ENCODE data around the gene CD83.

CD83 gene

DNA sequence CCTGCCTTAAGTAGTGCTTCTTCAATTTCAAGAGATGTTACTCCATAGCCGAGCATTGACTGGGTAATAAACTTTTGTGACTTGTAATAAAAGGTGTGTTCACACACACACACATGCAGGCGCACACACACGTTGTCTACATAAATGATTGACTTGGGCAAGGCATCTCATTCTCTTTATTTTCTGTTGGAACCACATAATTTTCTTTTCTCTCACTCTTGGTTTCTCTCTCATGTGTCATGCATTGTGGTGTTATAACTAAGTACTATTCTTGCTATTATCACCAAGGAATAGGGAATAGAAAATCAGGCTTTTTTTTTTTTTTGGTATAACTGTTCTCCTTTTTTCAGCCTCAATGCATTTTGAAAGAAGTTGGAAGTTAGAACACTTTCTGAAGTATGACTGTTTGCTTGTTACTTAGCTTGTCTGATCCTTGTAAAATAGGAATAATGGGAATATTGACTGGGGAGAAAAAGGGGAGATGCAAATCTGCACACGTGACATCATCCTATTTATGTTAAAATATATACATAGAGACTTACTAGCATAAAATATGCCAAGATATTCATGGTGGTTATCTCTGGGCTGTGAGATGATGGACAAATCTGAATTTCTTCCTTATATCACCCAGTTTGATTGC lies 26.1 kb upstream of the CD83 start:
- no peak for DNase-seq (ENCODE audit: low read depth, low spot score)

DNA sequence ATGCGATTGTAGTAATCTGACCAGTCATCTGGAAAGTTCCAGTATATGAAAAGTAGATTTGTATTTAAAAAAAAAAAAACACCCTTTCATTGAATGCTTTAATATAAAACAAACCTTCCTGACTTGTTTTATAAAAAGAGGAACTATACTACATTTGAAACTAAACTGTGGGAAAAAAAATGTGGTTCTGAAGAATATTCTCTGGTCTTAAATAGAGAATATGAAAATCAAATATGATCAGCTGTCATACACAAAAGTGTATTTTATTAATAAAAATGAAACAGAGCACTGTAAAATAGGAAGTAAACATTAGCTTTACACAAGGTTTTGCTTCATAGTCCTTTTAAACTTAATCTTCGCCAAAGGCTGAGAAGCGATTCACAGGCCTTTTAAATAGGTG lies 25.3 kb upstream of the CD83 start:
- no peak for DNase-seq (ENCODE audit: low read depth, low spot score)

DNA sequence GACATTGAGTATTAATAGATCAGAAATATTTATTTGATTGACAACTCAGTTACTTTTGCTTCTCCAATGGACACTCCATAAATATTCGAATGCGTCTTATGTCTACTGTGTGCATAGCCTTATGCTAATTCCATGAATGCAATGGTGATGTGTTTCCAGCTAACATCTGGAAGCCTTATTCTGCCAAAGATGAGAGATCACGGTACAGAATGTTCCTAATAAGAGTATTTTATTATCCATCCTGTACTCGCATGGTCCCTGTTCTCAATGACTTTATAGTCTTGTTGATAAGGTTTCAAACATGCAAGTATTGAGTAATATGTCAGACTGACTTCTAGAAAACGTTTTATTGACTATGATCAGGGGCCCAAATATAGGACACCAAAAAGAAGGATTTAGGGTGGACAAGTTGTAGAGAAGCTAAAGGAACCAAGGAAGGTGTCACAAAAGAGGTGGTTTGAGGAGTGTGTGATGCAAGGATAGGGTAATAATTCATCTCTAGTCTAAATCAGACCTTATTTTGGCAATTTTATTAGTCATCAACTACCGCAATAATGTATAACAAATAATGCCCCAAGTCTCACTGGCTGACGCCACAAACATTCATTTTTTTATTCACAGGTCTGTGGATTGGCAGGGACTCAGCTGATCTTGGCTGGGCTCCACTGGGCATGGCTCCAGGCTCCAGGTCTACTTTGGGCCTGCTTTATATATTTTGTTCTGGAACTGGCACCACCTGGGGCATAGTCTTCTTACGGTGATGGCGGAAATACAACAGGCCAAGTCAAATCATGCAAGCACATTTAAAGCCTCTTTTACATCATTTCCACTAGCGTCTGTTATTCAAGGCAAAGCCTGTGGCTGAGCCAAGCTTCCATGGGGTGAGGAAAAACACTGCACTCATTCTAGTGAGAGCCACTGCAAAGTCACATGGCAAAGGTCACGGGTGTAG lies 24.5 kb upstream of the CD83 start:
- no peak for DNase-seq (ENCODE audit: low read depth, low spot score)

DNA sequence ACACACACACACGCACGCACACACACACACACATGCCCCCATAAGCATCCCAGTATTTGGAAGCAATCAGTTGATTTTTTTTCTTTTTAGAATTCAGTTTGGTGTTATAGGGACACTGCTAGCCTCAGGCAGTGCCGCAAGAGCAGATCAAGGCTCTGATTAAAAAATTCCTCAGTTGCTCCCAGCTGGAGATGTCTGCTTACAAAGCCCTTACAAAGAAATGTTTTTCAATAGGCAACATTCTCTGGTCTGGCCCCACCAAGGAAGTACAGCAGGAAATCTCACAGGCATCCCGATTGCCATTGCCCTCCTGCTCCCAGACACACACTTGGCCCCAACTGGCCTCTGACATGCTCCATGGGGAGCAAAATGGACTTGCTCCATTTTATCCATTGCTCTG lies 22.9 kb upstream of the CD83 start:
- DNase-seq (ENCODE audit: low read depth, low spot score), result no peak

DNA sequence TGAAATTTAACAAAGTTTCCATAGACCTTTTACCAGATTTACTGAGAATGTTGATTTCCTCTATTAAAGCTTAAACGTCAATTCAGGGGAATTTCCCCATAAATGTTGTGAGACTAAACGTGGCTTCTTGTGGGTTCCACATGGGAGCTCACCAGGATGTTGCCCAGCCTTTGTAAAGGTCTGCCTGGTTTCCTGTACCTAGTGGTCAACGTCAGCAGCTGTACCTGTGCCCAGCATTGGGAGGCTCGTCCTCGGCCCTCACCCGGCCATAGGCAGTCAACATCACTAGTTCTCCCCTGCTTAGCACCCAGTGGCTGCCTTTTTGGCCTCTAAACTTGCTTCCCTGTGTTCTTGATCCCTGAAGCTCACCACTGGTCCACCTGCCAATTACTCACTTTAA lies 22.1 kb upstream of the CD83 start:
- no peak for DNase-seq (ENCODE audit: low read depth, low spot score)

DNA sequence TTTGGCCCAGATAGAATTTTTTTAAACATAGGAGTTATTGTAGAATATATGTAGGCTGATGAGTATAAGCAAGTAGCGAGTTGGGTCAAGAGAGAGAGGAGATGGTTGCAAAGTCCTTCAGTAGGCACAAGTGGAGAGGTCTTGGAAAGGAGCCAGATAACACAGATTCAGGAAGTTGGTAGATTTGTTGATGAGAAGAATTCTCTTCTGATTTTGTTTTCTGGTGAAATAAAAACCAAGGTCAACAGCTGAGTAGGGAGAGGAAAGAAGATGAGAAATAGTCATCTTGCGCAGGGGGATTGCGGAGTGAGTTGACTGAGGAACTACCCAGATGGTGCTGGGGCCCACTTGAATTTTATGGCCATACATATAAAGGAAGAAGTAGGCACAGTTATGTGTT lies 17.4 kb upstream of the CD83 start:
- no peak for DNase-seq (ENCODE audit: low read depth, low spot score)

DNA sequence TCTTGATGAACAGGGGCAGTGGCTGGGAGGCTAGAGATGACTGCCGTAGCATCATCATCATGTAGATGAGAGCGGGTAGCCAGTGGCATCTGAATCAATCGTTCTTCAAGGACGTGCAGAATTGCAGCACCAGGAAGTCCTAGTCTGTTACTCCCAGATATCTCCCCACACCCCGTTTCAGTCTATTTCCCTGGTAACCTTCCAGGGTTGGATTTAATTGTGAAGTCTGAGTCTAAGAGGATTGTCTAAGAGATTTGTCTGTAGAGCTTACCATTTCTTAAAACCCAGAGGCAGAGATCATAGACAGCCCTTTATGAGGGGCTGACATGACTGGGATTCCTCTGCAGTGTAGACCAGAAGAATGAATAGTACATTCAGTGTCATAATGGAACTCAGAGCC lies 16.6 kb upstream of the CD83 start:
- no peak for DNase-seq (ENCODE audit: low read depth, low spot score)

DNA sequence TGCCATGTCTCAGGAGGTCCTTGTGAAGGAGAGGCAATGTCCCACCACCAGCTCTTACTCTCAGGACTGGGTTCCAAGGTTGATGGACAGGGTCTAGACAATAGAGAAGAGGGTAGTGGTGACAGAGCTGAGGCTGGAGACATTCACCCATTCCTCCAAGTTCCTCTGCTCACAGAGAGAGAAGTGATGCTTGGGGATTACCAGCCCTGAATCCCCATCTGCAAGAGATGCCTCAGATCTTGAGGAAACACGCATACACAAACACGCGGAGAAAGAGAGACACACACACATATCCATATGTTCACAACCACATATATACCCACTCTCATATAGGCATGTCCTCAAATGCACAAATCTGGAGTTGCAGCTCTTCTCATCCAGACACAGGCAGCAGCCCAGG lies 15.2 kb upstream of the CD83 start:
- no peak for DNase-seq (ENCODE audit: low read depth, low spot score)

DNA sequence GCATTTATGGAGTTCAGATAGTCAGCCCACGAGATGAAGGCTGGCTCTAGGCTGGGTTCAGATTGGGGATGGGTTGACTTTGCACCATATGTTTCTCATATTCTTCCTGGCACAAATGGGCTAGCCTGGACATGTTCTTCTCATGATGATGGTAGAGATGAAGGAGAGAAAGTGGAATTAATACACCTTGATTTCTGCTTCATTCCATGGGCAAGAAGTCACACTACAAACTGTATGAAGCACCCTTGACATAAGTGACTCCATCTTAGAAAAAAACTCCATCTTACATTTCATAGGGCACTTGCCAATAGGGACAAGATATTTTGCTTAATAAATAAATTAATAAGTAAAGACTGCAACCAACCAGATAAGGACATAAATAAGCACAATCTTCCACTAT lies 12.0 kb upstream of the CD83 start:
- no peak for DNase-seq (ENCODE audit: low read depth, low spot score)

DNA sequence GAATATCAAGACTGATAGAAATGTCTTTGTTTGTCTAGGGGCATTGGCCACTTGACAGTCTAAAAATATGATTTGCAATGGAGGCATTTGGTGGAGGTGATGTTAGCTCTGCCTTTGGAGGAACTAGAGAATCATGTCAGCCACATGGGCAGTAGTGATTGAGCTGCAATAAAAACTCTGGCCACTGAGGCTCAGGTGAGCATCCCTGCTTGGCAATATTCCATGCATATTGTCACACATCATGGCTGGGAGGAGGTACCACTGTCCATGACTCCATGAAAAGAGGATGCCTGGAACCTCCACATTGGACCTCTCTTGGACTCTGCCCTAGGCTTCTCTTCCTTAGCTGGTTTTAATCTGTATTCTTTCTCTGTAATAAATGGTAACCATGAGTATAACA lies 10.6 kb upstream of the CD83 start:
- DNase-seq (ENCODE audit: low read depth, low spot score), result no peak

DNA sequence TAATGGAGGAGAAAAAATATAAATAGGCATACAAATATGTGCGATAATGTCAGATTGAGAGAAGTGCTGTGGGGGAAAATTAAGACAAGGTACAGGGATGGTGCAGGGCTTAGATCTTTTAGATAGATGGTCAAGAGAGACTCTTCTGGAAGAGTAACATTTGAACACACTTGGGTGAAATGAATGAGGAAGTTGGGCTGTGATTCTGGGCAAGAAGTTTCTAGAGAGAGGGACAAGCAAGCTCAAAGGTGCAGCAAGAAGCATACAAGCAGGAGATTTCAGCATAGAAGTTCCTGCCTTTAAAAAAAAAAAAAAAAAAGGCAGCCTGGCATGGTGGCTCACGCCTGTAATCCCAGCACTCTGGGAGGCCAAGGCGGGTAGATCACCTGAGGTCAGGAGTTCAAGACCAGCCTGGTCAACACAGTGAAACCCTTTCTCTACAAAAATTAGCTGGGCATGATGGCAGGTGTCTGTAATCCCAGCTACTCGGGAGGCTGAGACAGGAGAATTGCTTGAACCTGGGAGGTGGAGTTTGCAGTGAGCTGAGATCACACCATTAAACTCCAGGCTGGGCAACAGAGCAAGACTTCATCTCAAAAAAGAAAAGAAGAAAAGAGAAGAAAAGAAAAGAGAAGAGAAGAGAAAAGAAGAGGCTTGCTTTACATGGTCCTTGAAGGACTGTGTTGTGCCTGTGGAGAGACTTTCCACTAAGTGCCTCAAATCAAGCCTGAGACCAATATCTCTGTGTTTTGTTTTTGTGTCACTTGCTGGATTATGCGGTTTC lies 9.7 kb upstream of the CD83 start:
- DNase-seq (ENCODE audit: low read depth, low spot score), result no peak

DNA sequence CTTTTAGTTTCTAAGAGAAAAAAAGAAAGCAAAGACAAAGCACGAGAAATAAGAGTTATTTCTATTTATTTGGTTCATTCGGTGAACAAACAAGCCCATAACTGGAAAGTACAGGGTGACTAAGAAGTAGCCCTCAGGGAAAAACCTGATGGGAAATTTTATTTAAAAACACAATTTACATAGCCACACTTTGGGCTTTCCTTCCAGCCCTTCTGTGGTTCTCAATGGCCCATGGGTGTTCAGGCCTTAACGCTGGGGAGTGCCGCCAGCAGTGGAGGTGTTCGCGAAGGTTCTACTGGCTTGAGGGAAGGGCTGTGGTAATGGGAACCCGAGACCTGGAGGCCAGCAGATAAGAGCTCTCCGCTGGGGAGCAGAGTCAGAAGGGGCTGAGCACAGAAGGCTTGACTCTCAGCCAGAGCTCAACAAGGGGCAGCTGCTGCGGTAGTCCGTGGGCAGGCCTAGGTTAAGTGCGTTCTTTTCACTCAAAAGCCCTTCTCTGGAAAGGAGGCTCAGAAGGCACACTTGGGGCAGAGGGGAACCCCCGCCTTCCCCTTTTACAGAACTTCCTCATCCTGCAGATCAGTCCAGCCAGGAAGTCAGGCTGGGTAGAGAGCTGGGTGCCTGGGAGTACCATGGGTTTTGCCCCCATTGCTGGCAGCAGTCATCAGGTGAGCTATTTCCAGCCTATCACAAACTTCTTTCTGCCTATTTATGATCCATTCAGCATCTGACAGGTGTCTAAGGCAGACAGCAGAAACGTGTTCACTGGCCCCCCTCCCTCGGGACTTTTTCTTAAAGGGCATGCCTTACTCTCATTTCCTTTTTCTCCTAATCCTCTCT lies 8.8 kb upstream of the CD83 start:
- no peak for DNase-seq (ENCODE audit: low read depth, low spot score)

DNA sequence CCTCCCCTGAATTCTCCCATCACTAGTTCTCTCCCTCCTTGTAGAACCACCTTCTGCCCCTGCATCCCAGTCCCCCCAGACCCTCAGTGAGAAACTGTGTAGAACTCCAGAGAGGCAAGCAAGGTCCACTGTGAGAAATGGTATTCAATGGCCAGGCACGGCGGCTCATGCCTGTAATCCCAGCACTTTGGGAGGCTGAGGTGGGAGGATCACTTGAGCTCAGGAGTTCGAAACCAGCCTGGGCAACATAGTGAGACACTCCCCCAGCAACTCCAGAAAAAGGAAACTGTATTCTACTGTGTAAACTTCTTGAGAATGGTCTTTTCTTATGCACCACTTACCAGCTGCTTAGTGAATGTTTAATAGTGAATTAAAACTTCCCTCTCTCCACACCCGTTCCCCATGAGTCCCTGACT lies 8.2 kb upstream of the CD83 start:
- DNase-seq (ENCODE audit: low read depth, low spot score), result no peak

DNA sequence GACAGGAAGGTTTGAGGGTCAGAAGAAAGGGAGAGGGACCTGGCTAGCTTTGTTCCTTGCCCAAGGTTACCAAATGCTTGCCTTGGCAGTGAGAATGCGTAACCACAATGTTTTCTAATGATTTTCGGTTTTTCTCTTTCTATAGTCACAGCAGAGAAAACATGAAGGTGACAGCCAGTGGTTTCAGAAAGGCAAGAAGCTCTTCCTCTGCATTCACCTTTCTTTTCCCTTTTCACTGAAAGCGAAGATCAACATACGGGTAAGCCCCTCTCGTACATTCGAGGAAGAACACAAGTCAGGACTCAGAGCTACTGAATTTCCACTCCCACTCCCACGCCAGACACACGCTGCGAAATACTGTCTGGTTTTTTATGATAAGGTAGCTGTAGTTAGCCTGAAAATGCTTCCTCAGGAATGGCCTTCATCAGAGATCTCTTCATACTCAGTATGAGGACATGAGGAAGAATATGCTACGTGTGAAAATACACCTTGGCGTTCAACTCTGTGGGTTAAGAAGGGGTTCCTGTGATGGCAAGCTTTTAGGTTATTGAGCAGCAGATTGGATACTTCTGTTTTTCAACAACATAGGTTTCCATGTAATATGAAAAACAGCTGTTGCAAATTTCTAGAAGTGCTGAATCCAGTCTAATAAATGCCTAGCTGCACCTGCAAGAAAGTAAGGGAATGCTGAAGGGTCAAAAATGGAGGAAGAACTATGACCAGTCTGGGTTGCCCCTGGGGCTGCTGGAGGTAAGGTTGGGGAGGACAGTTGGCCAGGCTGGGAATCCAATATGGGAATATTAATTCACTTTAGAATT lies 7.4 kb upstream of the CD83 start:
- DNase-seq (ENCODE audit: low read depth, low spot score), result no peak

DNA sequence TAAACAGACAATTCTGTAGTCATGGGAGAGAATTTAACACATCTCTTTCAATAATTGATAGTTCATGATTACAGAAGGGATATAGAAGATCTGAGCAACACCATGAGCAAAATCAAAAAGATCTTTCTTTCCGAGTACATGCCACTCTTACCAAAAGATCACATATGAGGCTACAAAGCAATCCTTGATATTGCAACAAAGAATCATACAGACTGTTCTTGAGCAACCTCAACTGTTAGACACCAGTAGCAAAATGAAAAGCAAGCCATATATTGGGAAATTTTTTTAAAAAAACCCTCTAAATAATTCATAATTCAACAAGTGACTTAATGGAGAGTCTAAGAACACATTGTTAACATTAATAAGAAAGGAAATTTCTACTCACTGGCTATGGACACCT lies 3.6 kb upstream of the CD83 start:
- no peak for DNase-seq (ENCODE audit: low read depth, low spot score)

DNA sequence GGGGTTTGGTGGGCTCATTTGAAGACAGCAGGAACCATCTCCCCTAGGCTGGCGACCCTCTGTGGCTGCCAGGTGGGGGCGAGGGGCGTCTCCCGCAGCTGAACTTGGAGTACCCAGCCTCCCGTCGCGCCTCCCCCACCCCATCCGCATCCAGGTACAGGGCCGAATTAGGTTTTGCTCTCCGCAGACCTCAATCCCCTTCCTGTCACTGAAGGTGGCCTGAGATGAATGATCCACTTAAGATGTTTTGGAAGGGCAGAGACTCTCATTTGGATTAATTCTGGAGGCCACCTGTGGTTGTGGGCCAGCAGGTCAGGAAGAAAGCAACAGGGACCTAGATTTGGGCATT lies 493 bp downstream of the CD83 start:
- no peak for DNase-seq (ENCODE audit: low read depth, low spot score)

DNA sequence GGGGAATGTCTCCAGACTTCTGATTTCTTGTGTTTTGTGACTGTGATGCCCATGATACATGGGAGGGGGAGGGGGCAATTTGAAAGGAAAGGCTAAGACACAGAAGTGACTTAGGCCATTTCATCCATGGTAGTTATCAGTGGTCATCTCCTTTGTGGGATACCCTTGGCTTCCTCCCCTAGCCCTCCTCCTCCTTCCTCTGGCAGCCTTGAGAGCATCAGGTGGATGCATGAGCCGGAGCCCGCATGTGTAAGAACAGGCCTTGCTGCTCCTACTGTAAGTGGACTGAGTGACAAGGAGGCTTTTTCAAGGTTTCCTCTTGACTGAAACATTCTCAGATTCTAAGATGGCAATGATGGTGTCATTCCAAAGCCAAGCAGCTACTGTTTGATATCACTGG lies 874 bp downstream of the CD83 start:
- DNase-seq (ENCODE audit: low read depth, low spot score), result no peak

DNA sequence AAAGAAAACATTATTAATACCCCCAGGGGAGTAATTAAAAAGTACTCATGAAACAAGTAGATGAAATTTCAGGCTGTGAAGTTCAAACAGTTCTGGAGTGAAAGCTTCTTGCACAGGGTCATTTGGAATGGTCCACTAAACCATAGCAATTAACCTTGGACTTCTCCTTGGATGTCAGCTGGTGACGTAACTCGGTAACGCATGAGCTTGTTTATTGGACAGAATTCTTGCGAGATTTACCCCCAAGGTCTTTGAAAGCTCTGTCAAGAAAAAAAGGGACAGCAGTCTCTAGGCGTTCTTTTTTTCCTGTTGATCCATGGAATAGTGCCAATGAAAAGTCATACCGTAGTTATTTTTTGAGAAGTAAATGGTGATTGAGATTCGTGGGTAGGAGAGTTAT lies 2.2 kb downstream of the CD83 start:
- DNase-seq (ENCODE audit: low read depth, low spot score), result no peak

DNA sequence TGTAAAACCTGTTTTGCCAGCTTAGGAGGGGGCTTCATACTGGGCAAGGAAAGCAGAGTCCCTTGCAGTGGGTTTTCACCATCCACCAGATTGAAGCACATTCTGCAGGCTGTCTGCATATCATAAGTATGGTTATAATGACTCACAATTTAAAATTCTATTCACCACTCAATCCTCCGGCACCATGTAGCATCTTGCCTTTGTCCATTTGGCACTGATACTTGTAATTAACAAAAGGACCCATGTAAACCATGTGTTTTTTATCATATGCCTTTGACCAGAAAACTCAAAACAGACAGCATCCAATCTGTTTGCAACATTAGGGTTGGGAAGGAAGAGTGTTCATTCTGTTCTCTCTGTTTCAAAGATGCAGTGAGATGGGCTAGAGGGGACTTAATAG lies 3.0 kb downstream of the CD83 start:
- DNase-seq (ENCODE audit: low read depth, low spot score), result no peak

DNA sequence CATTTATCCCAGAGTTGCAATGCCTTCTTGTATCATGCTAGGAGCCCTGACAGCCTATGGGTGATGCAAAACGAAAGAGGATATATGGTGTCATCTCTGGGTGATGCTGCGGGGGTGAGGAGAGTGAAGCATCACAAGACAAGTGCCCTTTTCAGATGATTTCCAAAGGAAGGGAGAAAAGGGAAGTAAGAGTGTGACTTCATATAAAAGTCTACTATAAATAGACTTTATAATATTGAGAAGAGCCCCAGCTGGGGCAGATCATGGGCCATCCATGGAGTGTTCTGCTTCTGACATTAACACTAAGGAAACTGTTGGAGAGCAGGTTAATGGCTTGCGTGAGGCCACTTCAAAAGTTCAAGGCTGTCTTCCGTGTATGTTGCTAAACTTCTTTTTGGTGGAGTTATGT lies 4.4 kb downstream of the CD83 start:
- DNase-seq (ENCODE audit: low read depth, low spot score), result no peak
